Measurements from ENCODE around the gene LTBP3.

The LTBP3 gene

DNA sequence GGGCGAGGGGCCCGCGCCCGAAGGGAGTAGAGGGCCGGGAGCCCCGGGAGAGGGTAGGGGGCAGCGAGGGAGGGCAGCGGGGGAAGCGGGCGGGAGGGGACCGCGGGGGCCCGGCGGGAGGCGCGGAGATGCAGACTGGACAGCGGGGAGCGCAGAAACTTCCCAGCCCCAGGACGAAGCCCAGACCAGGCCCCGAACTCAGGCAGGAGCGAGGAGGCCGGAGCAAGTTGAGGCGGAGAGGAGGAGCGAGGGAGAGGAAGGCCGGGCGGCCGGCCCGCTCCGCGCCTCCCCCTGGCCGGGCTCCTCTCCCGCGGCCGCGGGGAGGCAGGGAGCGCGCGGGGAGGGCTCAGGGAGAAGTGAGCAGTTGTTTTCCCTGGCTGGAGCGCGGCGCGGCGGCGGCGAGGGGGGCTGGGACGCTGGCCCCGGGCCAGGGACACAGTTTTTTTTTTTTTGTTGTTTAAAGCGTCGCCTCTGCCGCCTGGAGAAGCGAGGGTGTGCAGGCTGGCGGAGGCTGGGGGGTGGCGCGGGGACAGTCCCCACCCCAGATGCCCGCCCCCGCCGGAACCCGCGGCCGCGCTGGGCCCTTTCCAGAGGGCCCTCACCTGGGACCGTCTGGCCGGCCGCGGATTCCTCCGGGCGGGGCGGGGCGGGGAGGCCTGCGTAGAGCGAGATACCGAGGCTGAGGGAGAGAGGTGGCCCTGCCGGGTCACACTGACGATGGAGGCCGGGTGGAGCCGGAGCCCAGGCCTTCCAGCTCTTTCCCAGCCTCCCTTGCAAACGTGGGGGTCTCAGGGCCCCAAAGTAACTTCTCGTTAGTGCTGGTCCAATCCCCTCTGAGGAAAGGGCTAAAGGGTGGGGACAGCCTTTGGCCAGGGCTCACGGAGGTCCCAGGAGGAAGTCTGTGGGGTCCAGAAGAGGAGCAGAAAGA, at the start of gene LTBP3:
Gene LTBP3 (minus strand): TSS at position 358 of the 928 bp plus-strand sequence. CDS start 400 bp downstream, outside the sequence.
- no peak for DNase-seq

GRCh38 chr11:65606876-65607613, 48.9 kb upstream of the LTBP3 start:
- DNase-seq = peak; percentile 97

- no peak for DNase-seq
These were observed 46.1 kb upstream of the LTBP3 start for GRCh38 chr11:65604258-65604657.

DNA sequence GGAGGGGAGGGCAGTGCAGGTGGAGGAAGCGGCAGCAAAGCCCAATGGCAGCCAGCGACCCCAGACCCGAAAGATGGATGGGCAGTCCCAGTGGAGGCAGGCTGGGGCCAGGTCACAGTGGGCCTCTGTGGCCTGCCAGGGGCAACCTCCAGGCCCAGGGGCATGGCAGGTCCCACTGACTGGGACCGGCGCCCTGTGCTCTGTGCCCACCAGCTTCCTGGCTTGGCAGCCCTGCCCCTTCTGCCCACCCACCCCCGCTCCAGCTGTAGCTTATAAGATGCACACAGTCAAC, 41.7 kb upstream of the LTBP3 start:
- no peak for DNase-seq

DNA sequence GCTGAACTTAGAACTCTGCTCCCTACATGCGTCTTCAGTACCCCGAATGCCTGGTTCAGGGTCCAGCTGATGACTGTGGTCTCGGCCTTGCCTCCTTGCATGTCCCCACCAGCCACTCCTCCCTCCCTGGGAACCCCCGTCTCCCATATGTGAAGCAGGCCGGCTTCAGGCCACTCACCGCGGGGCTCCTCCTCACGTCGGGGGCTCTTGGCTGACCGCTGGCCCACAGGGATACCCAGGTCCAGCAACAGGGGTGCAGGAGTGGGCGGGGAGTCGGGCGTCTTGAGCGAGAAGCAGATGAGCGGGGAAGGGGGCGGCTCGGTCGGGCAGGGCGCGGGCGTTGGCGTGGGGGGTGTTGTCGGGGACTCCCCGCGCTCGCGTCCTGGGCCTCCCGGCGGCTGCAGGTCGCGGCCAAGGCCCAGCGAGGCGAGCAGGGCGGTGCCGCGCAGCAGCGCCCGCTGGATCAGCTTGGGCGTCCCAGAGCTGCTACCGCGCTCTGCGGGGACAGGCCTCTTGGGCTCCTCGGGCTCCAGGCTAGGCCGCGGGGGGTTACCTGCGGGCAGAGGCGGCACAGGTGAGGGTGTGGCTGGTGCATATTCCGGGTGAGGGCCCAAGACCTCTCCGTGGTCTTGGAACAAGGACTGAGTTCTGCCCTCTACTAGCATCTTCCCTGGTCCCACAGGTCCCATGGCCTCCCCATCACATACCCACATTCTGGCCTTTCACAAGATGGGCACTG, 41.2 kb upstream of the LTBP3 start:
- DNase-seq = no peak

GRCh38 chr11:65598258-65598699, 40.1 kb upstream of the LTBP3 start:
- no peak for DNase-seq

DNA sequence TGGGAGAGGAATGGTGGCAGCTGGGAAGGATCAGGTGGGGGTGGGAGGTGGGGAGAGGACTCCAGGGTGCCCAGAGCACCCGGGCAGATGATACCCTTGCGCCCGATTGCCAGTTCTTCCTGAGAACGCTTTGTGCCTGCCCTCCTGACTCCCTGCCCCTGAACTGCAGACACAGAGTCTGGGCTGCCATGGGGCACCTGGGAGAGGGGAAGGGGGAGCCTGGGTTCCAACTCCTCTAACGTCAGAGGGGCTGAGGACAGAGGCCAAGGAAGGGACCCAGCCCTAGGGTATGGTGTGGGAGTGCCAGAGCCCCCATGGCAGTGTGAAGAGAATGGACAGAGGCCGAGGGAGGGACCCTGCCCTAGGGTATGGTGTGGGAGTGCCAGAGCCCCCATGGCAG, 38.4 kb upstream of the LTBP3 start:
- DNase-seq = no peak

DNA sequence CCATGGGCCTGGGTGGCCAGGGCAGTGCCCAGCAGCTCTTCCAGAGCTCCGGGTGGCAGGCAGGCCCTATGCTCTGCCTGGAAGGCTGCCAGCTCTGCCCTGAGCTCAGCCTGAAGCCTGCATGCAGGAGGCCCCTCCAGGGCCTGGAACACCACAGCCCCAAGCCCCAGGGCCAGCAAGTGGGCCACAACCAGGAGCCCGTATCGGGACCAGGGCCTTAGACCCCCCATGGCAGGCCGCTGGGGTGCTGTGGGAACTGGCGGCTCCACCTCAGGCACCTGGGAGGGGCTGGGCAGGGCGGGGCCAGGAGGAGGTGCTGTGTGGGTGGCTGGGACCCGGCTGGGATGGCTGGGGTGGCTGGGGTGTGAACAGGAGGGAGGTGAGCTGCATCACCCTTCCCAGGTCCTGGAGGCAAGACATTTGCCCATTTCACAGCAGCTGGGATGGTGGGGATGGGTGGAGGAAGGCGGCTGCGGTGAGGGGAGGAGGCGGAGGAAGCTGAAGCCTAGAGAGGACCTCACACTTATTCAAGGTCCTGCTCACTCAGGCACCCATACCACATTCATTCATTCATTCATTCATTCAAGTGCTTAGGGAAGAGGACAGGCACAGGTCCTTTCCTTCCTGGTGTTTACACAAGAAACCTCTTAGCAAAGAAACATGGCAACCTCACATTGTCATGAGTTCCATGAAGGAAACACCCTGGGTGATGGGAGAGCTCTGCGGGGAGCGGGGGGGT, 37.6 kb upstream of the LTBP3 start, which contains the start of gene KCNK7:
Gene KCNK7 (minus strand): TSS at position 258 of the 739 bp plus-strand sequence. CDS start 28 bp downstream, at position 230.
- no peak for DNase-seq

- no peak for DNase-seq
These were observed 37.0 kb upstream of the LTBP3 start for GRCh38 chr11:65595131-65595530.

GRCh38 chr11:65593518-65594414, 35.6 kb upstream of the LTBP3 start:
- no peak for DNase-seq

DNA sequence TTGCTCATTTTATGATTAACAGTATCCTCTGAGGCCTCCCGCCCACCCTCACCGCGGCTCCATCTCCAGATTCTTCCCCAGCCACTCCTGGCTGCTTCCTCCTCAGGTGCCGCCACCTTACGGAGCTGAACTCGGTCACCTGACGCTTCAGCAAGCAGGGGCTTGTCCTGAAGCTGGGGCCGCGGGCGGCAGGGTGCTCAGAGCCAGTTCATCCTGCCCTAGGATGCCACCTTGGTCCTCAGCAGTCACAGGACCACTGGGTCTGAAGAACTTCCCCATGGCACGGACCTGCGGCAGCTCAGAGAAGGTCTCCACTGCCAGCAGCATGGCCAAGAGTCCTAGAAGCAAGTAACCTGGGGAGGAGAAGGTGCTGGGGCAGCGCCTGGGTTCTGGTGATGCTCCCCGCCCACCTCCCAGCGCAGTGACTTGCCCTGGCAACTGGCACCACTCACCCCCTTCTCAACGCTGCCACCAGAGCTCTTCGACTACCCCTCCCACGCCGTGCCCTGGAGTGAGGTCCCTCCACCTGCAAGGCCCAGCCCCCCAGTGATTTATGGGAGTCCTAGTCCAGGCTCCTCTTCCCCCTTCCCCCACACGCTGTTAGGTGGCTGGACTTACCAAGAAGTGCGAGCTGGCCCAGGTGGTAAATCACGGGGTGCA, 34.8 kb upstream of the LTBP3 start:
- no peak for DNase-seq

DNA sequence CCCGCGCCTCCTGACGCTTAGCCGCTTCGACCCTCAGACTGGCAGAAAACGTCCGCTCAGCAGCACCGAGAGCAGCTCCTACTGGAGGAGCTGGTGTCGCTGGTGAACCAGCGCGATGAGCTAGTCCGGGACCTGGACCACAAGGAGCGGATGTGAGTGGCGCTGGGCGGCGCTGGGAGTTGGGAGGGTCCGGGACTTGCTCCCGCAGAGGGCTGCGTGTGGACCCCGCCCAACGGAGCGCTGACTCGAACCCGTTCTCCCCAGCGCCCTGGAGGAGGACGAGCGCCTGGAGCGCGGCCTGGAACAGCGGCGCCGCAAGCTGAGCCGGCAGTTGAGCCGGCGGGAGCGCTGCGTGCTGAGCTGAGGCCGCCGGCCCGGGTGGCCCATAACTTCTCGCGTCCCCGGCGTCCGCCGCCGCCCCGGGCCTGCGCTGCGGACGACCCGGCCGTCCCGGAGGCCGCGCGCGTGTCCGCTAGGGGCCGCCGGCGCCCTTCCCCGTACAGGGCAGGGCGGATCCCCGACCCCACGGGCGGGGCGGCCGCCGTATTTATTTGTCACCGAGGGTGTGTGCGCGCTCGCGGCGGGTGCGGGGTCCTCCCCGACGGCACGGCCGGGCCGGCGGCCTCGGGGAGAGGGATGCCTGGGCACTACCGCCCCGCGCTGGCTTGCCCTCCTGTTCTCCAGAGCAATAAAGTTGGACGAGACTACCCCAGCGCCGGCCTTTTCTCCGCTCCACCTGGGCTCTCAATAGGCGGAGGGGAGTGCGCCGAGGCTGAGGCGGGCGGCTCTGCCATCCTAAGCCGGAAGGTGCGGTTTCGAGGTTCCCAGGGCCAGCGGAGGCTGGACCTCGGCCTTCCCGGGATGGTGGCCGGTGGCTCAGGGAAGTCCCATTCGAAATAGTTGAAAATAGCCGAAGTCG, 34.0 kb upstream of the LTBP3 start:
- DNase-seq = no peak

DNA sequence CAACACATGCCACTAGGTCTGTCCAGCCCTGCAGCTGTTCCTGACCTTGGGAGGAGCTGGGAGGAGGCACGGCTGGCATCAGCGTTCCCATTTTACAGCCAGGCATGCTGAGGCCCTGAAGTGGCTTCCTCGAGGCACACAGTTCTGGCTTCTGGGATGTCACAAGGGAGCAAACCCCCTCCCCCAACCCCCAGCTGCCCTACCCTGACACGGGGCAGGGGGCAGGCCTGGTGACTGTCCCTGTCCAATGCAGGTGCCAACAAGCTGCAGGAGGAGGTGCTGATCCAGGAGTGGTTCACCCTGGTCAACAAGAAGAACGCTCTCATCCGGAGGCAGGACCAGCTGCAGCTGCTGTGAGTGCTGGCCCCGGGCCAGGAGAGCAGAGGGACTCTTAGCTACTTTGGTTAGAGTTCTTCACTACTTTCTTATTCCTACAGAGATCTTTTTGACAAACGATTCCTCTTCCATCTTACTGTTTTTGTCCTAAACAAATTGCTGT, 32.1 kb upstream of the LTBP3 start:
- DNase-seq = no peak

- no peak for DNase-seq
These were observed 31.5 kb upstream of the LTBP3 start for GRCh38 chr11:65589444-65590239.

- DNase-seq = peak; percentile 13
These were observed 30.3 kb upstream of the LTBP3 start for GRCh38 chr11:65588199-65589054.

GRCh38 chr11:65586676-65587075, 28.5 kb upstream of the LTBP3 start:
- no peak for DNase-seq

- DNase-seq = no peak
These were observed 28.1 kb upstream of the LTBP3 start for GRCh38 chr11:65586247-65586630.

All from DMS153 (cell line).